Fibroblast of mammary gland (primary cell): ENCODE measurements around the gene ZFYVE16.

Experiments used
- DNase-seq: peaks from one replicate; pipeline ENCODE4 v3.0.0-alpha.2; 2010; ENCODE audit warnings: low read depth
- H3K4me3 ChIP-seq: 2 replicates; pipeline ENCODE4 v1.5.1; 2011; ENCODE audit warnings: low read depth, mild to moderate bottlenecking, low read length, moderate library complexity; ENCODE audit not compliant: control insufficient read depth
- CTCF ChIP-seq: conservative IDR thresholded peaks from 2 replicates; pipeline ENCODE4 v1.5.1; 2011; ENCODE audit warnings: low read depth, low read length, inconsistent platforms; ENCODE audit not compliant: control insufficient read depth, insufficient read depth

The ZFYVE16 gene

GRCh38 chr5:80474929-80475328 is 67.1 kb downstream of the ZFYVE16 start:
- no peak for TF ChIP-seq CTCF
- H3K4me3 ChIP-seq = no peak overlapping the region
- no peak for DNase-seq

GRCh38 chr5:80479713-80480112 is 71.8 kb downstream of the ZFYVE16 start:
- H3K4me3 ChIP-seq = no peak overlapping the region
- no peak for DNase-seq
- TF ChIP-seq CTCF = no peak

GRCh38 chr5:80480354-80480753 is 72.5 kb downstream of the ZFYVE16 start:
- TF ChIP-seq CTCF = no peak
- H3K4me3 ChIP-seq = no peak overlapping the region
- DNase-seq = no peak

GRCh38 chr5:80481019-80481893 is 73.4 kb downstream of the ZFYVE16 start:
- DNase-seq = peak; percentile 72
- peak; percentile 95 for TF ChIP-seq CTCF
- H3K4me3 ChIP-seq = no peak overlapping the region

- no peak for TF ChIP-seq CTCF
- H3K4me3 ChIP-seq = no peak overlapping the region
- no peak for DNase-seq
Measured at GRCh38 chr5:80482578-80482977, 74.7 kb downstream of the ZFYVE16 start.

GRCh38 chr5:80483636-80484232 is 75.9 kb downstream of the ZFYVE16 start:
- H3K4me3 ChIP-seq = no peak overlapping the region
- TF ChIP-seq CTCF = no peak
- DNase-seq = no peak
